ENCODE data around the gene MED15.

The MED15 gene

DNA sequence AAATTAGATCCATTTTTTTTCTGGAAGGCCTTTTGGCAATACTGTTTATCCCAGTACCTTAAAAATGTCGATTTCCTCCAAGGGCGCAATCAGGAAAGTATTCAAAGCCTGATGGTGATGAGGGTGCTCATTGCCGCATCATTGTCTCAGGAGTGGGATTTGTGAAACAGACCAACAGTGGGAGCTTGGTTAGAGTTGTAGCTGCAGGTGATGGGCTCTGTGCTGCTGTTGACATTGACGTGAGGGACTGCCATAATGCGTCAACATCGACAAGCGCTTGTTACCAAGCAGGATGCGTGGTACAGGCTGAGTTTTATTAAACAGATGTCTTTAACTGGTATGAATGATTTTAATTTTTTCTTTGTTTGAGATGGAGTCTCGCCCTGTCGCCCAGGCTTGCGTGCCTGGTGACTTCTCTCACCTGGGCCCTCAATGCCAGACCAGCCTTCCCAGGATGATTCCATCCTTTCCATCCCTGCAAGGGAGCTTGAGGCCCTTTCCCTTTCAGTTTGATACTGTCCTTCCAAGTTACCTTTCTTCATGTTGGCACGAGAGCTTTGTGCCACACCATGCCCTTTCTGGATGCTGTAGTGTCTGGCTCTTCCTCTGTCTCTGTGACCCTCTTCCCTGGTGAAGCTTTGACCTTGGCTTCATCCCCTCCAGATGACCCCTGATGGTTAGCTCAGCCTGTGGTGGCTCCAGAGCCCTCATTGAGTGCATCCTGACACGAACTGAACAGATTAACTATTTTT, 10.6 kb downstream of the MED15 start:
- TF ChIP-seq, protein P1, sequence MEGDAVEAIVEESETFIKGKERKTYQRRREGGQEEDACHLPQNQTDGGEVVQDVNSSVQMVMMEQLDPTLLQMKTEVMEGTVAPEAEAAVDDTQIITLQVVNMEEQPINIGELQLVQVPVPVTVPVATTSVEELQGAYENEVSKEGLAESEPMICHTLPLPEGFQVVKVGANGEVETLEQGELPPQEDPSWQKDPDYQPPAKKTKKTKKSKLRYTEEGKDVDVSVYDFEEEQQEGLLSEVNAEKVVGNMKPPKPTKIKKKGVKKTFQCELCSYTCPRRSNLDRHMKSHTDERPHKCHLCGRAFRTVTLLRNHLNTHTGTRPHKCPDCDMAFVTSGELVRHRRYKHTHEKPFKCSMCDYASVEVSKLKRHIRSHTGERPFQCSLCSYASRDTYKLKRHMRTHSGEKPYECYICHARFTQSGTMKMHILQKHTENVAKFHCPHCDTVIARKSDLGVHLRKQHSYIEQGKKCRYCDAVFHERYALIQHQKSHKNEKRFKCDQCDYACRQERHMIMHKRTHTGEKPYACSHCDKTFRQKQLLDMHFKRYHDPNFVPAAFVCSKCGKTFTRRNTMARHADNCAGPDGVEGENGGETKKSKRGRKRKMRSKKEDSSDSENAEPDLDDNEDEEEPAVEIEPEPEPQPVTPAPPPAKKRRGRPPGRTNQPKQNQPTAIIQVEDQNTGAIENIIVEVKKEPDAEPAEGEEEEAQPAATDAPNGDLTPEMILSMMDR (IDR thresholded peaks at IDR 0.05; ENCODE audit: control extremely low read depth, extremely low read depth, low read depth, missing control alignments) = no peak
- POLR2A ChIA-PET = no interaction called here
- CTCF ChIA-PET = interaction anchor here (0.8 to 2.2 kb wide), 5 partner anchors 10 to 100 kb away, joined by 3 to 10 read pairs (median 3); no protein-coding TSS in a partner anchor
- DNase-seq (ENCODE audit: extremely low spot score) = no peak

DNA sequence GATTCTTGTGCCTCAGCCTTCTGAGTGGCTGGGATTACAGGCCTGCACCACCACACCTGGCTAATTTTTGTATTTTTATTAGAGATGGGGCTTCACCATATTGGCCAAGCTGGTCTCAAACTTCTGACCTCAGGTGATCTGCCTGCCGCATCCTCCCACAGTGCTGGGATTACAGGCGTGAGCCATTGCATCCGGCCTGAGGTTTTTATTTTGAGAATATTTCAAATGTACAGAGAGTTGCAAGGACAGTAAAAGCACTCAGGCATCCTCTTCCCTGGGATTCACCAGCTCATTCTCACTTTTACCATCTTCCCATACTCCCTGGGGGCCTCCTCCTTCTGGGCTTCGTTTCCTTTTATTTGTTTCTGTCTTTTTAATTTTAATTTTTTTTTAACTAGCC, 12.1 kb downstream of the MED15 start:
- ChIA-PET POLR2A (no interaction called here), CTCF (interaction anchor here (0.9 to 1.7 kb wide), 3 partner anchors 10 to 144 kb away, joined by 3 read pairs; no protein-coding TSS in a partner anchor)
- TF ChIP-seq, protein P1 (IDR thresholded peaks at IDR 0.05; ENCODE audit: control extremely low read depth, extremely low read depth, low read depth, missing control alignments) = no peak
- no peak for DNase-seq (ENCODE audit: extremely low spot score)

DNA sequence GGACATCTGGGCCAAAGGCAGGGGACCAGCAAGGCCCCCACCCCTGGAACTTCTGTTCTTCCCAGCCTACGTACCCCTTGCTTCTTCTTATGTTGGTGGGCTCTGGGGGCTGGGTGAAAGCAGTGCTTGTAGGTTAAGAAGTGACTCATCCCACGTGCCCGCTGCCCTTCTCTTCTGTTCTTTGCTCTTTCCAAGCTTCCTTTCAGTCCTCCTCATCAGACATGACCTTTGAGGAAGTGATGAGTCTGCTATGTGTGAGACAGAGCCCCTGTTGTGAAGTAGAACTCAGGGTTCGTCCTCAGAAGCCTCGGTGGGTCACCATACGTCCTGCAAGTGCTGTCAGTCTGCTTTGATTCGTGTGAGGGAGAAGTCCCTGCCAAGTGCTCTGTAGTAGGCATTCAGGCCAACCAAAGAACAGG, 12.7 kb downstream of the MED15 start:
- no peak for DNase-seq (ENCODE audit: extremely low spot score)
- TF ChIP-seq, protein P1 (IDR thresholded peaks at IDR 0.05; ENCODE audit: control extremely low read depth, extremely low read depth, low read depth, missing control alignments) = no peak
- ChIA-PET POLR2A (interaction anchor here (0.6 kb wide), 1 partner anchor 9 kb away, joined by 3 read pairs; no protein-coding TSS in a partner anchor), CTCF (interaction anchor here (1.2 to 1.7 kb wide), 2 partner anchors 33 to 143 kb away, joined by 3 read pairs; no protein-coding TSS in a partner anchor)

DNA sequence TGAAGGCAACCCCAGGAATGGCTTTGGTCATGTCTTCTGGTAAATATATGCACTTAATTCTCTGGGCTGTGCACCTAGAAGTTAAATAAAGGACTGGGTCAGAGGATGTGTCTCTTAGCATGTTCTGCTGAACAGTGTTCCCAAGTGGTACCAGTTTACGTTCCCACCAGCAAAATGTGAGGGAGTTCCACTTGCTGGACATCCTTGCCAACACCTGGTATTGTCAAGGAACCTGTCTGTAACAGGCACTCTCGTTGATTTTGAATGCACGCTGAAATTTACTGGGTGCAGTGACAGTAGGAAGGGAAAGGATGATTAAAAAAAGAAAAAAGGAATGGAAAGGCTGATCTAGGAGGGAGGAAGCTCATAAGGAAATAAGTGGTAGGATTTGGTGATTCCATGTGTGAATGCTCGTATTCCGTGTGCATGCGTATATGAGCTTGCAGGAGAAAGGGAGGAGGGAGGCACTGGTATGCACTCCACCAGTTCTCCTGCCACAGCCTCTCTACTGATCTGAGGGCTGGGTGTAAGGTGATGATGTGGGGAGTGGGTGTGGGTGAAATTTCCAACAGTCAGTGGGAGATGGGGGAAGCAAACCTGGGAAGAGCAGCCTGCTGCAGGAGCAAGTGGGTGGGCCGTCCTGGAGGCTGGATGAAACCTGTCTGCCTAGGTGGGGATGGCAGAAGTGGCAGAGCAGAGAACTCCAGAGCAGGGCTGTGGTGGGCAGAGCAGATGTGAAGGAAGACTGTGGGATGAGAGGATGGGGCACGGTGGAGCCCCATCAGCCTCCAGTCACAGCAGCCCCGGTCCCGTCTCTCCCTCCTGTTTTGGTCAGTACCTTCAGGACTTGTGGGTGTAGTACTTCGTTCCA, 15.0 kb downstream of the MED15 start:
- CTCF ChIA-PET = interaction anchor here (0.8 to 1.5 kb wide), 3 partner anchors 8 to 42 kb away, joined by 3 to 8 read pairs (median 6); no protein-coding TSS in a partner anchor
- TF ChIP-seq, protein P1 (IDR thresholded peaks at IDR 0.05; ENCODE audit: control extremely low read depth, extremely low read depth, low read depth, missing control alignments) = no peak
- POLR2A ChIA-PET = no interaction called here
- DNase-seq (ENCODE audit: extremely low spot score) = no peak

DNA sequence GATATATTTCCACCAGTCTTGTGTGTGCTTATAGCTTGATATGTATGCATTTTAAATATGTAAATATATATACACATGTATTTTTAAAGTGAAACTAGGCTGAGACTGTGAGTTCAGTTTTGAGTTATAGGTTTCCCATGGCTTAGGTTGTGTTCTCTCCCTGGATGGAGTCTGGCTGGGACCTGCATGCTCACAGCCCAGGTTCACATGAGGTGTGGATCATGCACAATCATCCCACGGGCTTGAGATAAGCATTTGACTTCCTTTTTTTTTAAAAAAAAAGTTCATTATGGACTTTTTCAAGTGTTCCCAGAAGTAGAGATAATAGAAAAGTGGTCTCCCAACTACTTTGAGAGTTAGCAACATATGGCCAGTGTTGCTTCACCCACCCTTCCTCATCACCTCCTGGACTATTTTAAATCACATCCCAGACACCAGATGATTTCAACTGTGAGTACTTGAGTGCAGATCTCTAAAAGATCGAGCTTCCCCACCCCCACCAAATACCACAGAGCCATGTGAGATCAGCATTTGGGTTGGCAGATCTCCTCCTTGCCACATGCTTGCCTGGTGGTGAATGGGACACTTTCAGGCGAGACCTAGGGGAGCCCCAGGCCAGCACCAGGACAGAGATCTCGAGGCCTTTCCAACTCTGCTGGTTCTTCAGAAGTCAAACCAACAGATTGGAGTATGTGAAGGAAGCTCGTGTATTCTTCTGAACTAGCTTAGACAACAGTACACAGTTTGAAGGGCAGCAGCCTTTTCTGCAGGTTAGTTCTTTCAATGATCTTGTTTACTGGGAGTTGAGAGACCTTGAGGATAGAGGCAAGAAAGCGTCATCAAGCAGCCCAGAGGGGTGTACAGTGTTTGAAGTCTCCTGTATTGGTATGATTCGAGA, 15.9 kb downstream of the MED15 start:
- no peak for DNase-seq (ENCODE audit: extremely low spot score)
- ChIA-PET CTCF (interaction anchor here (0.8 to 1.5 kb wide), 3 partner anchors 9 to 41 kb away, joined by 3 to 8 read pairs (median 6); no protein-coding TSS in a partner anchor), POLR2A (no interaction called here)
- TF ChIP-seq, protein P1 (IDR thresholded peaks at IDR 0.05; ENCODE audit: control extremely low read depth, extremely low read depth, low read depth, missing control alignments) = no peak

Measured in GM10248 (cell line).